ENCODE results near the gene TFPI. TPM values are rescaled to one million over a fixed set of nuclear protein-coding genes. Genes with fewer than 3 reads are reported as not detected.
"Not testable (repeated sequence)": the region's sequence is repeated elsewhere in the genome, so short reads cannot be mapped to it uniquely, and the experiment has no call there.

TFPI gene
- total RNA-seq, 1 donor from 2014 or later: 1.2 TPM

- H3K4me3 Mint-ChIP-seq; H3K9me3 Mint-ChIP-seq; H3K4me1 Mint-ChIP-seq; H3K27ac Mint-ChIP-seq; DNase-seq; H3K36me3 Mint-ChIP-seq (ENCODE audit: low read depth); H3K27me3 Mint-ChIP-seq; intact Hi-C loops (cut with micrococcal nuclease): not testable (repeated sequence)
Observed at GRCh38 chr2:187571996-187572395, 17.8 kb upstream of the TFPI start.

DNA sequence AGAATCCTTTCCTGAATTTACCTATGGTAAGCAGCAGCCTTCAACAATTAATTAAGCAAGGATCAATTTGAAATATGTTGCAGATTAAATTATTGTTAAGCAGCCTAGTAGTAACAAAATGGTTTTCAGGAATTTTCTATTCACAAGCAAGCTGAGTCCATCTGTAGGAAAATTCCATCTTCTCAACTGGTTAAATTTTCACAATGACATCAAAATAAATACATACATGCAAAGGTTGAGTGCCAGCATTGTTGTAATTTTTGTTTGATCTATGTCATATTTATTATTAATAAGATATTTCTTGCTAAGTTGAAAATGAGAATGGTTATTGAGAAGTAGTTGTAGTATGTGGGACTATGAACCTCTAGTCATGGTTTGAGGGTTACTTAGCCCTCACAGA lies 15.3 kb upstream of the TFPI start:
- H3K4me1 Mint-ChIP-seq: no peaks in the 10 kb centered on the region
- intact Hi-C loops (cut with micrococcal nuclease): no loop called here
- H3K36me3 Mint-ChIP-seq (ENCODE audit: low read depth): no peaks in the 10 kb centered on the region
- H3K9me3 Mint-ChIP-seq: no peaks in the 10 kb centered on the region
- H3K27ac Mint-ChIP-seq: no peak overlapping the region
- H3K4me3 Mint-ChIP-seq: no peak overlapping the region
- peaks cover 7% of the 10 kb centered on the region for H3K27me3 Mint-ChIP-seq
- DNase-seq: no peak

DNA sequence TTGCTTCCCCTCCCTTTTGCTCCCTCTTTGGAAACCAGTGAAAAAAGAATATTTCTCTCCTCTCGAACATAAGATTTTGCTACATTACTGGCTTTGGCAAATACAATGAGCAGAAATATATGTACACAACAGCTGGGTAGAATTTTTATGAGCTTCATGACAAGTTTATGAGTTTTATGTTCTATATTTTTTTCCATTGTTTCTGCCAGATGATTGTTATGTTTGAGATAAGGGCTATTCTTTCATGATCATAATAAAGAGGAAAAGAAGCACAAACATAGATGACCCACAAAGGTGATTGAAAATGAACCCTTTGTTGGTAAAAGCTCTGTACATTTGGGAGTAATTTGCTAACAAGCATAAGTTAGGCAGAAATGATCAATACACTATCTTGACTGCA lies 14.8 kb upstream of the TFPI start:
- H3K27ac Mint-ChIP-seq: no peak overlapping the region
- H3K27me3 Mint-ChIP-seq: peaks cover 6% of the 10 kb centered on the region
- no peak overlapping the region for H3K4me3 Mint-ChIP-seq
- DNase-seq: no peak
- no peaks in the 10 kb centered on the region for H3K4me1 Mint-ChIP-seq
- no peaks in the 10 kb centered on the region for H3K9me3 Mint-ChIP-seq
- intact Hi-C loops (cut with micrococcal nuclease): no loop called here
- no peaks in the 10 kb centered on the region for H3K36me3 Mint-ChIP-seq (ENCODE audit: low read depth)

- DNase-seq: no peak
- Mint-ChIP-seq H3K9me3 (no peaks in the 10 kb centered on the region), H3K4me3 (no peak overlapping the region), H3K27ac (no peak overlapping the region), H3K27me3 (peaks cover 5% of the 10 kb centered on the region), H3K36me3 (ENCODE audit: low read depth) (no peaks in the 10 kb centered on the region), H3K4me1 (no peaks in the 10 kb centered on the region)
- intact Hi-C loops (cut with micrococcal nuclease): no loop called here
Observed at GRCh38 chr2:187567126-187567525, 12.9 kb upstream of the TFPI start.

- intact Hi-C loops (cut with micrococcal nuclease): no loop called here
- no peak for DNase-seq
- H3K4me1 Mint-ChIP-seq: no peaks in the 10 kb centered on the region
Observed at GRCh38 chr2:187566712-187567111, 12.5 kb upstream of the TFPI start.

DNA sequence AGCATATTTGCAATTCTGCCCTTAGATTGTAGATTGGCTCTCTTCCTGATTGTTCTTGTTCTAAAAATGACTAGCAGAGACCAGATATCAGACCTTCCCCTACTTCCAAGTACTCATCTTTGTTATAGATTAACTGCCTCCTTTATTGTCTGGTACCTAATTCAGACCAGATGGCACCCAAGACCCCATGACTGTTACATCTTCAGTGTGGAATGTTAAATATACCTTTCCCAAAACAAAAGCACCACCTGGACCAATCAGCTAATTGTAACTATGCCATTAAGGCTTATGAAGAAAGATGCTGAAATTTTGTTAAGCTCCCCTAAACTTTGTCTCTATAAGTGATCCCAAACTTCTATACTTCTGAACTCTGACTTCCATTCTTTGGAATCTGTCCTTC lies 12.0 kb upstream of the TFPI start:
- no peaks in the 10 kb centered on the region for H3K9me3 Mint-ChIP-seq
- intact Hi-C loops (cut with micrococcal nuclease): no loop called here

More at GRCh38 chr2:187566712-187567111, 12.5 kb upstream of the TFPI start:
- no peak overlapping the region for H3K4me3 Mint-ChIP-seq
- H3K27me3 Mint-ChIP-seq: peaks cover 5% of the 10 kb centered on the region
- no peaks in the 10 kb centered on the region for H3K9me3 Mint-ChIP-seq
- H3K27ac Mint-ChIP-seq: no peak overlapping the region
- no peaks in the 10 kb centered on the region for H3K36me3 Mint-ChIP-seq (ENCODE audit: low read depth)

GRCh38 chr2:187565618-187566017 lies 11.4 kb upstream of the TFPI start:
- H3K27me3 Mint-ChIP-seq; H3K4me1 Mint-ChIP-seq; H3K9me3 Mint-ChIP-seq; intact Hi-C loops (cut with micrococcal nuclease); H3K27ac Mint-ChIP-seq; DNase-seq; H3K4me3 Mint-ChIP-seq; H3K36me3 Mint-ChIP-seq (ENCODE audit: low read depth): not testable (repeated sequence)

More for the DNA sequence above, 12.0 kb upstream of the TFPI start:
- no peaks in the 10 kb centered on the region for H3K4me1 Mint-ChIP-seq
- H3K4me3 Mint-ChIP-seq: no peak overlapping the region
- no peaks in the 10 kb centered on the region for H3K36me3 Mint-ChIP-seq (ENCODE audit: low read depth)
- no peak overlapping the region for H3K27ac Mint-ChIP-seq
- H3K27me3 Mint-ChIP-seq: peaks cover 5% of the 10 kb centered on the region
- no peak for DNase-seq

- H3K4me1 Mint-ChIP-seq; H3K4me3 Mint-ChIP-seq; DNase-seq; H3K36me3 Mint-ChIP-seq (ENCODE audit: low read depth); H3K27me3 Mint-ChIP-seq; H3K27ac Mint-ChIP-seq; intact Hi-C loops (cut with micrococcal nuclease); H3K9me3 Mint-ChIP-seq: not testable (repeated sequence)
Observed at GRCh38 chr2:187556493-187556892, 2.3 kb upstream of the TFPI start.

DNA sequence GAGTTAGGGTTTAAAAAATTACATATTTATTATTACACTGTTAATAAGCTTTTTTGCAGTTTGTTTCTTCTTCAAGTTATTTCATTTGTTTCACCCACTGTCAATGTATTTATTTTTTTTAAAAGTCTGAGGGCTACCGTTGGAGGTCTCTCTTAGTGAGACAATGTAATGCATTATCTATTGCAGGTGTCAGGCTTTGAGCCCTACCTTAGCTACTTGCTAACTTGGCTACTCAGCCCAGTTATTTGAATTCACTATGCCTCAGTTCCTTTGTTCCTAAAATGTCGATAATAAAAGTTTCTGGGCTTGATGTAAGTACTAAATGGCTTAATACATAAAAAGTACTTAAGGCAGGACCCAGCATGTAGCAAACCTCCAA lies 458 bp upstream of the TFPI start:
- H3K4me1 Mint-ChIP-seq: peaks cover 8% of the 10 kb centered on the region
- no peaks in the 10 kb centered on the region for H3K36me3 Mint-ChIP-seq (ENCODE audit: low read depth)
- no peaks in the 10 kb centered on the region for H3K9me3 Mint-ChIP-seq
- peaks cover 11% of the 10 kb centered on the region for H3K27me3 Mint-ChIP-seq
- DNase-seq: no peak
- H3K4me3 Mint-ChIP-seq: no peak overlapping the region
- intact Hi-C loops (cut with micrococcal nuclease): no loop called here
- H3K27ac Mint-ChIP-seq: no peak overlapping the region

GRCh38 chr2:187552828-187553681 lies 1.2 kb downstream of the TFPI start:
- intact Hi-C loops (cut with micrococcal nuclease): loop anchor here (1.0 kb wide), 1 partner anchor 33 kb away; no protein-coding TSS in a partner anchor

GRCh38 chr2:187552381-187552780 lies 1.9 kb downstream of the TFPI start:
- H3K4me3 Mint-ChIP-seq: no peak overlapping the region
- H3K27me3 Mint-ChIP-seq: peaks cover 20% of the 10 kb centered on the region
- no peak overlapping the region for H3K27ac Mint-ChIP-seq
- H3K9me3 Mint-ChIP-seq: no peaks in the 10 kb centered on the region
- DNase-seq: no peak
- H3K36me3 Mint-ChIP-seq (ENCODE audit: low read depth): no peaks in the 10 kb centered on the region
- peaks cover 8% of the 10 kb centered on the region for H3K4me1 Mint-ChIP-seq
- intact Hi-C loops (cut with micrococcal nuclease): no loop called here

More at GRCh38 chr2:187552828-187553681, 1.2 kb downstream of the TFPI start:
- Mint-ChIP-seq H3K9me3 (no peaks in the 10 kb centered on the region), H3K4me1 (peaks cover 8% of the 10 kb centered on the region), H3K27me3 (peaks cover 18% of the 10 kb centered on the region), H3K4me3 (no peak overlapping the region), H3K27ac (no peak overlapping the region), H3K36me3 (ENCODE audit: low read depth) (no peaks in the 10 kb centered on the region)
- no peak for DNase-seq

- Mint-ChIP-seq H3K27ac (no peak overlapping the region), H3K9me3 (no peaks in the 10 kb centered on the region), H3K4me3 (no peak overlapping the region), H3K36me3 (ENCODE audit: low read depth) (no peaks in the 10 kb centered on the region), H3K4me1 (peaks cover 8% of the 10 kb centered on the region), H3K27me3 (peaks cover 22% of the 10 kb centered on the region)
- intact Hi-C loops (cut with micrococcal nuclease): no loop called here
- DNase-seq: no peak
Observed at GRCh38 chr2:187550857-187551256, 3.4 kb downstream of the TFPI start.

DNA sequence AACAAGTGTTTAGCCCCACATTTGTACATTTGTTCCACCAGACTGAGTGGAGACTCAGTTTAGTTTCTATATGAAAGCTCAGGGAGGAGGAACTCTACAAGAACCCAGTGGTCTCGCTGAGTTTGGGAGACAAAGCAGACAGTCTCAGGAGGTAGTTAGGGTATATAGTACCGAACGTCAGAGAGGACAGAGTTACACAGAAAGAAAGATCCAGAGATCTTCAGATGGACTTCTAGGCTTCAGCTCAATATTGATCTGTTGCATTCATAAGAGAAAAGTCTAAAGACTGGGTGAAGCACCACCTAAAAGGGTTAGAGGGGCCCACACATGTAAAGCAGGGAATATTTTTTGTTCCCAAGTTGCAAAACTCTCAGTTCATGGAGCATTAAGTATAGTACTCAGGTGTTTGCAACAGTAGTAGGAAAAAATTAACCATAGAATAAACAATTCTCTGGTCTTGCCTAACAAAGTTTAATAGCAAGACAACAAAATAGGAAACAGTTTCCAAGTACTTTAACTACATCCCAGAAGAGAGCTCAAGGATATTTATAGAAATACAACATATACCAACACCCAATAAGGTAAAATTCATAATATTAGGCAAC lies 4.2 kb downstream of the TFPI start:
- no peak for DNase-seq
- H3K27me3 Mint-ChIP-seq: peaks cover 22% of the 10 kb centered on the region
- H3K4me1 Mint-ChIP-seq: peaks cover 8% of the 10 kb centered on the region
- H3K4me3 Mint-ChIP-seq: no peak overlapping the region
- H3K27ac Mint-ChIP-seq: no peak overlapping the region
- intact Hi-C loops (cut with micrococcal nuclease): no loop called here
- no peaks in the 10 kb centered on the region for H3K36me3 Mint-ChIP-seq (ENCODE audit: low read depth)
- H3K9me3 Mint-ChIP-seq: no peaks in the 10 kb centered on the region

DNA sequence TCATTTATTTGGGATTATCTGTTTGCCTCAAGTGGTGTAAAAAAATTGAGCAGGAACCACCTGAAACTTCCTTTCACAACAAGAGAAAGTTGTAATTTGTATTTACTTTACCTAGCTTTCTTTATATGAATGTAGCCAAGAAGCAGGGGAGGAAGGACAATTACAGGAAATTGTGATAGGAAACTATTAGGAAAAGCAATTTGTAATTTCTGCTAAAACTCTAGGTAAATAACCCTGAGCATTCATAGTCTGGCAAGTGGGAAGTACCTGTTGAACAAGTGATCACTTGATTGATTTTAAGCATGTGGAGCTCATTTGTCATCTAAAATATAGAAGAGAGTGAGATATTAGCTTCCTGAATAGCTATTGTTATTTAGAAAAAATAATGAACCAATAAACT lies 5.0 kb downstream of the TFPI start:
- peaks cover 20% of the 10 kb centered on the region for H3K27me3 Mint-ChIP-seq
- no peaks in the 10 kb centered on the region for H3K36me3 Mint-ChIP-seq (ENCODE audit: low read depth)
- H3K4me3 Mint-ChIP-seq: no peak overlapping the region
- no peak for DNase-seq
- H3K4me1 Mint-ChIP-seq: peaks cover 5% of the 10 kb centered on the region
- intact Hi-C loops (cut with micrococcal nuclease): no loop called here
- H3K27ac Mint-ChIP-seq: no peak overlapping the region
- no peaks in the 10 kb centered on the region for H3K9me3 Mint-ChIP-seq
